HepG2 (cell line): ENCODE measurements around the gene EIF6. TPM values are rescaled to one million over a fixed set of nuclear protein-coding genes. Genes with fewer than 3 reads are reported as not detected.

Experiments
- AHR ChIP-seq: IDR thresholded peaks from 2 replicates; pipeline ENCODE4 v1.6.1; 2018; ENCODE audit warnings: missing genetic modification reagents, missing compliant biosample characterization
- CENPT ChIP-seq: sonication (generic); formaldehyde crosslinking; IDR thresholded peaks from 2 replicates; pipeline ENCODE4 v1.8.0; 2022; ENCODE audit warnings: low read depth, mild to moderate bottlenecking, moderate library complexity, missing genetic modification reagents
- DBP ChIP-seq: sonication (generic); formaldehyde crosslinking; IDR thresholded peaks from 2 replicates; pipeline ENCODE4 v1.4.0; 2020; ENCODE audit warnings: missing genetic modification reagents; ENCODE audit errors: not compliant biosample characterization
- EP300 ChIP-seq, 3 experiments: sonication (generic) in 1 of 3; formaldehyde crosslinking in 1 of 3; IDR thresholded peaks; 2 replicates each; pipeline versions ENCODE4 v1.5.1 to v1.6.1; 2011 to 2020; ENCODE audit warnings: low read depth in 2 of 3, low read length in 2 of 3, borderline replicate concordance in 1 of 3, improper control_type of control experiment in 1 of 3, mild to moderate bottlenecking in 1 of 3, missing genetic modification reagents in 1 of 3, moderate library complexity in 1 of 3
- HNF1A ChIP-seq, 2 experiments: sonication (generic) in 1 of 2; formaldehyde crosslinking in 1 of 2; IDR thresholded peaks; 2 replicates each; pipeline versions ENCODE4 v1.4.0 to v1.6.1; 2016 to 2020; ENCODE audit warnings: borderline replicate concordance in 1 of 2, low read depth in 1 of 2, mild to moderate bottlenecking in 1 of 2, missing genetic modification reagents in 1 of 2
- KLF6 ChIP-seq: IDR thresholded peaks from 2 replicates; pipeline ENCODE4 v1.8.0; 2016; ENCODE audit warnings: missing biosample characterization, missing genetic modification reagents
- NFE2L2 ChIP-seq: fragments of 150-350 bp; IDR thresholded peaks from 2 replicates; pipeline ENCODE4 v1.6.1; 2014; ENCODE audit warnings: low read length
- TGIF2 ChIP-seq: IDR thresholded peaks from 2 replicates; pipeline ENCODE4 v1.6.1; 2016; ENCODE audit warnings: control low read depth, missing compliant biosample characterization
- ZBTB2 ChIP-seq: sonication (generic); formaldehyde crosslinking; IDR thresholded peaks from 2 replicates; pipeline ENCODE4 v1.8.0; 2022; ENCODE audit warnings: low read depth, missing genetic modification reagents
- ZFP91 ChIP-seq: sonication (generic); formaldehyde crosslinking; IDR thresholded peaks from 2 replicates; pipeline ENCODE4 v1.9.0; 2022; ENCODE audit warnings: missing genetic modification reagents, mild to moderate bottlenecking, borderline replicate concordance
- ZNF17 ChIP-seq: sonication (generic); formaldehyde crosslinking; IDR thresholded peaks from 2 replicates; pipeline ENCODE4 v1.5.0; 2020; ENCODE audit warnings: mild to moderate bottlenecking, missing genetic modification reagents
- ZNF264 ChIP-seq: sonication (generic); formaldehyde crosslinking; IDR thresholded peaks from 2 replicates; pipeline ENCODE4 v1.4.0; 2020; ENCODE audit warnings: missing genetic modification reagents
- ZNF383 ChIP-seq: sonication (generic); formaldehyde crosslinking; IDR thresholded peaks from 2 replicates; pipeline ENCODE4 v1.4.0; 2020; ENCODE audit warnings: missing genetic modification reagents, mild to moderate bottlenecking, borderline replicate concordance
- polyA plus RNA-seq, 8 experiments: library from polyadenylated mRNA; depleted of rRNA in 3 of 8; stranded (reverse) in 7 of 8; unstranded in 1 of 8; fragments of >200 nt; fragmentation: Illumina TruSeq in 4 of 8; extraction: Trizol in 4 of 8; gene quantifications; 2 replicates each; pipeline versions ENCODE4 v1.2.1 to v1.2.3, GENCODE V29; 2011 to 2016; ENCODE audit warnings: low read depth in 4 of 8, missing spikeins in 1 of 8, mixed read lengths in 1 of 8; ENCODE audit not compliant: insufficient read depth in 1 of 8
- total RNA-seq, 5 experiments: library from RNA; depleted of rRNA; stranded (reverse); fragments of >200 nt; fragmentation: Illumina TruSeq; extraction: Trizol; gene quantifications; 2 replicates each; pipeline ENCODE4 v1.2.3, GENCODE V29; 2016; ENCODE audit warnings: low read depth in 1 of 5

EIF6 gene
- total and polyA plus RNA-seq, 2 of the 13 experiments (the other 11 are each of a cell fraction or from before 2014, with no cell fraction given) = 462 to 466 TPM

- TF ChIP-seq HNF1A (IDR thresholded peaks at IDR 0.05; ENCODE audit: low read depth) = peak; percentile 71
- peak; percentile 73; the same call in 1 of the 2 replicates for TF ChIP-seq HNF1A (CRISPR knock-in tag; IDR thresholded peaks at IDR 0.05; ENCODE audit: borderline replicate concordance)
- TF ChIP-seq TGIF2 (CRISPR knock-in tag) = peak; percentile 19; the same call in 1 of the 2 replicates
- TF ChIP-seq DBP (CRISPR knock-in tag) = no peak
- 0 out of 2 replicates have a peak, but pooled peaks have one; percentile 7 for TF ChIP-seq ZNF17 (CRISPR knock-in tag)
- peak; percentile 43 to 59; a peak in 3 of 4 replicates for TF ChIP-seq EP300 (IDR thresholded peaks at IDR 0.05; ENCODE audit: low read depth in 2 of 2, low read length in 2 of 2)
- peak; percentile 55 for TF ChIP-seq EP300 (CRISPR knock-in tag; IDR thresholded peaks at IDR 0.05; ENCODE audit: borderline replicate concordance)
- peak; percentile 93 for TF ChIP-seq ZBTB2 (CRISPR knock-in tag)
- no peak; the same call in 1 of the 2 replicates for TF ChIP-seq ZNF264 (CRISPR knock-in tag)
- TF ChIP-seq ZFP91 (CRISPR knock-in tag) = peak; percentile 92; the same call in 1 of the 2 replicates
- TF ChIP-seq CENPT = no peak
- TF ChIP-seq KLF6 (CRISPR knock-in tag) = peak; percentile 96
- TF ChIP-seq ZNF383 (CRISPR knock-in tag) = no peak
- no peak for TF ChIP-seq NFE2L2
- TF ChIP-seq AHR (CRISPR knock-in tag) = peak; percentile 76
These were observed at the start of gene EIF6 (continued) for GRCh38 chr20:35284267-35284991.
